OCI-LY1 (cell line): ENCODE data around the gene HIVEP2.

Experiments used
- H2AFZ ChIP-seq: fragments of 200-600 bp; sonication (generic), shearing (Covaris generic); 2 replicates; pipeline ENCODE4 v1.6.0; 2014; ENCODE audit warnings: antibody characterized with exemption, mild to moderate bottlenecking, low read length
- H3F3A ChIP-seq: fragments of 200-600 bp; sonication (generic), shearing (Covaris generic); 2 replicates; pipeline ENCODE4 v1.6.0; 2014; ENCODE audit warnings: mild to moderate bottlenecking, antibody characterized with exemption, low read length, moderate library complexity; ENCODE audit not compliant: insufficient read depth
- H3K27ac ChIP-seq: fragments of 200-600 bp; sonication (generic); 2 replicates; pipeline ENCODE4 v1.5.1; 2014; ENCODE audit warnings: low read length, mixed run types, mild to moderate bottlenecking, low read depth; ENCODE audit not compliant: poor library complexity, severe bottlenecking
- H3K27me3 ChIP-seq: fragments of 200-600 bp; sonication (generic); 2 replicates; pipeline ENCODE4 v1.6.0; 2014; ENCODE audit warnings: antibody characterized with exemption, mild to moderate bottlenecking, low read length, moderate library complexity; ENCODE audit not compliant: insufficient read depth
- H3K36me3 ChIP-seq: fragments of 200-600 bp; sonication (generic); 2 replicates; pipeline ENCODE4 v1.6.1; 2014; ENCODE audit warnings: mild to moderate bottlenecking, antibody characterized with exemption, low read length, moderate library complexity, mixed read lengths; ENCODE audit not compliant: insufficient read depth
- H3K4me1 ChIP-seq: fragments of 200-600 bp; sonication (generic); 2 replicates; pipeline ENCODE4 v1.5.1; 2014; ENCODE audit warnings: mild to moderate bottlenecking, low read length, moderate library complexity; ENCODE audit not compliant: insufficient read depth, severe bottlenecking
- H3K4me2 ChIP-seq: fragments of 200-600 bp; sonication (generic), shearing (Covaris generic); 2 replicates; pipeline ENCODE4 v1.6.1; 2014; ENCODE audit warnings: low read length
- H3K4me3 ChIP-seq: fragments of 200-600 bp; sonication (generic); 2 replicates; pipeline ENCODE4 v1.5.1; 2014; ENCODE audit warnings: low read length, low read depth, mild to moderate bottlenecking, mixed read lengths; ENCODE audit not compliant: poor library complexity, severe bottlenecking
- H3K79me2 ChIP-seq: fragments of 200-600 bp; shearing (Covaris generic); 2 replicates; pipeline ENCODE4 v1.6.1; 2016; ENCODE audit warnings: mixed run types, low read length, mixed read lengths; ENCODE audit not compliant: insufficient read depth
- H3K9ac ChIP-seq: fragments of 200-600 bp; sonication (generic), shearing (Covaris generic); 2 replicates; pipeline ENCODE4 v1.6.1; 2014; ENCODE audit warnings: mild to moderate bottlenecking, low read length, mixed read lengths
- H3K9me2 ChIP-seq: fragments of 200-600 bp; sonication (generic), shearing (Covaris generic); 2 replicates; pipeline ENCODE4 v1.6.1; 2014; ENCODE audit warnings: low read depth, mild to moderate bottlenecking, low read length, mixed read lengths
- H3K9me3 ChIP-seq: fragments of 200-600 bp; shearing (Covaris generic); 2 replicates; pipeline ENCODE4 v1.6.1; 2014; ENCODE audit warnings: low read length, mixed read lengths
- H4K20me1 ChIP-seq: fragments of 200-600 bp; sonication (generic), shearing (Covaris generic); 2 replicates; pipeline ENCODE4 v1.6.0; 2016; ENCODE audit warnings: mild to moderate bottlenecking, low read length; ENCODE audit not compliant: insufficient read depth
- CTCF ChIP-seq: fragments of 200-600 bp; sonication (generic), shearing (Covaris generic); IDR thresholded peaks from 2 replicates; pipeline ENCODE4 v1.5.1; 2017; ENCODE audit warnings: mild to moderate bottlenecking, antibody characterized with exemption, low read length, moderate library complexity, mixed read lengths
- EZH2 ChIP-seq: fragments of 200-600 bp; sonication (generic), shearing (Covaris generic); IDR thresholded peaks from 2 replicates; pipeline ENCODE4 v1.8.0; 2017; ENCODE audit warnings: borderline replicate concordance, mixed run types, mild to moderate bottlenecking, antibody characterized with exemption, low read length, moderate library complexity, mixed read lengths

HIVEP2 gene

GRCh38 chr6:142827991-142828390 lies 117.0 kb downstream of the HIVEP2 start:
- H3K79me2 ChIP-seq, result no peaks in the 10 kb centered on the region
- no peak overlapping the region for H3K27ac ChIP-seq
- no peak overlapping the region for H3K4me2 ChIP-seq
- H3K27me3 ChIP-seq, result no peaks in the 10 kb centered on the region
- H3K36me3 ChIP-seq, result peaks cover 20% of the 10 kb centered on the region
- no peaks in the 10 kb centered on the region for H4K20me1 ChIP-seq
- H3K4me1 ChIP-seq, result no peaks in the 10 kb centered on the region
- H3F3A ChIP-seq, result peaks cover 3% of the 10 kb centered on the region; the same call in 1 of the 2 replicates
- H3K4me3 ChIP-seq, result no peak overlapping the region
- no peaks in the 10 kb centered on the region for H3K9me2 ChIP-seq
- H2AFZ ChIP-seq, result no peak overlapping the region
- TF ChIP-seq EZH2 (no peak), CTCF (no peak)
- no peak overlapping the region for H3K9ac ChIP-seq
- no peaks in the 10 kb centered on the region for H3K9me3 ChIP-seq

GRCh38 chr6:142827369-142827768 lies 117.6 kb downstream of the HIVEP2 start:
- Histone ChIP-seq H2AFZ (no peak overlapping the region), H3K36me3 (peaks cover 20% of the 10 kb centered on the region), H3K27me3 (no peaks in the 10 kb centered on the region)

GRCh38 chr6:142825760-142826159 lies 119.2 kb downstream of the HIVEP2 start:
- no peaks in the 10 kb centered on the region for H4K20me1 ChIP-seq
- H3K36me3 ChIP-seq, result peaks cover 16% of the 10 kb centered on the region
- H3K4me1 ChIP-seq, result peaks cover 6% of the 10 kb centered on the region
- no peak overlapping the region for H3K4me2 ChIP-seq
- no peaks in the 10 kb centered on the region for H3K9me3 ChIP-seq
- no peak overlapping the region for H3K4me3 ChIP-seq
- H3K27me3 ChIP-seq, result no peaks in the 10 kb centered on the region
- H3K9me2 ChIP-seq, result no peaks in the 10 kb centered on the region
- no peak overlapping the region for H2AFZ ChIP-seq
- H3K27ac ChIP-seq, result no peak overlapping the region
- H3K9ac ChIP-seq, result no peak overlapping the region
- 0 out of 2 replicates have a peak, but pooled peaks cover 2% of the 10 kb centered on the region for H3K79me2 ChIP-seq
- H3F3A ChIP-seq, result peaks cover 3% of the 10 kb centered on the region; the same call in 1 of the 2 replicates
- no peak for TF ChIP-seq EZH2
- no peak for TF ChIP-seq CTCF

More at GRCh38 chr6:142827369-142827768, 117.6 kb downstream of the HIVEP2 start:
- Histone ChIP-seq H4K20me1 (no peaks in the 10 kb centered on the region), H3K79me2 (0 out of 2 replicates have a peak, but pooled peaks cover 2% of the 10 kb centered on the region), H3K4me3 (no peak overlapping the region), H3K27ac (no peak overlapping the region), H3K4me1 (no peaks in the 10 kb centered on the region), H3K9me2 (no peaks in the 10 kb centered on the region), H3F3A (peaks cover 3% of the 10 kb centered on the region; the same call in 1 of the 2 replicates), H3K9me3 (no peaks in the 10 kb centered on the region), H3K4me2 (no peak overlapping the region), H3K9ac (no peak overlapping the region)
- no peak for TF ChIP-seq CTCF
- no peak for TF ChIP-seq EZH2
